ENCODE measurements around the gene SPTBN1. TPM values are rescaled to one million over a fixed set of nuclear protein-coding genes. Genes with fewer than 3 reads are reported as not detected.

The SPTBN1 gene
- total and polyA plus RNA-seq, 8 donors = 28.7 to 475 (median 193) TPM

- H3K27me3 ChIP-seq = no peaks in the 10 kb centered on the region
- H3K9me3 ChIP-seq = no peaks in the 10 kb centered on the region
- peak overlapping the region in 4 of 5 donors; percentile 51 to 77 (median 60) for H3K27ac ChIP-seq
- intact Hi-C loops (cut with DNase I; ENCODE audit: low total_unique reads) = no loop called here
- H3K36me3 ChIP-seq = no peaks in the 10 kb centered on the region
- DNase-seq = peak in 1 of 2 donors; percentile 50
- peaks cover 4 to 83% (median 42%) of the 10 kb centered on the region in 4 donors for H3K4me1 ChIP-seq
- no peak for TF ChIP-seq EP300 (IDR thresholded peaks at IDR 0.05)
- TF ChIP-seq POLR2AphosphoS5 (IDR thresholded peaks at IDR 0.05) = no peak
- no peak for TF ChIP-seq POLR2A (IDR thresholded peaks at IDR 0.05)
- TF ChIP-seq CTCF (IDR thresholded peaks at IDR 0.05) = no peak
- WGBS, 5 donors = 37 to 45% (median 39%) methylated on average over 6 of the region's 6 CpGs
- no peak overlapping the region for H3K4me3 ChIP-seq
Observed at GRCh38 chr2:54470266-54470938, 14.3 kb downstream of the SPTBN1 start.

- Histone ChIP-seq H3K36me3 (no peaks in the 10 kb centered on the region), H3K27me3 (no peaks in the 10 kb centered on the region), H3K4me3 (no peak overlapping the region), H3K9me3 (no peaks in the 10 kb centered on the region), H3K27ac (peak overlapping the region in 4 of 5 donors; percentile 49 to 77 (median 54)), H3K4me1 (peaks cover 4 to 84% (median 46%) of the 10 kb centered on the region in 4 donors)
- 4 to 35% (median 13%) methylated on average over 1 of the region's 1 CpG for WGBS, 5 donors
- no peak for TF ChIP-seq POLR2AphosphoS5 (IDR thresholded peaks at IDR 0.05)
- TF ChIP-seq POLR2A (IDR thresholded peaks at IDR 0.05) = no peak
- no peak for TF ChIP-seq EP300 (IDR thresholded peaks at IDR 0.05)
- no peak for TF ChIP-seq CTCF (IDR thresholded peaks at IDR 0.05)
- peak in 1 of 2 donors; percentile 74 for DNase-seq
- intact Hi-C loops (cut with DNase I; ENCODE audit: low total_unique reads) = no loop called here
Observed at GRCh38 chr2:54471221-54471711, 15.1 kb downstream of the SPTBN1 start.

GRCh38 chr2:54473851-54474250 is 17.7 kb downstream of the SPTBN1 start:
- Histone ChIP-seq H3K4me1 (peaks cover 8 to 97% (median 65%) of the 10 kb centered on the region in 4 donors), H3K36me3 (no peaks in the 10 kb centered on the region), H3K4me3 (no peak overlapping the region), H3K27me3 (no peaks in the 10 kb centered on the region), H3K9me3 (no peaks in the 10 kb centered on the region), H3K27ac (no peak overlapping the region)
- intact Hi-C loops (cut with DNase I; ENCODE audit: low total_unique reads) = no loop called here
- TF ChIP-seq POLR2A (IDR thresholded peaks at IDR 0.05) (no peak), POLR2AphosphoS5 (IDR thresholded peaks at IDR 0.05) (no peak)
- 75 to 97% (median 91%) methylated on average over 1 of the region's 1 CpG for WGBS, 5 donors
- DNase-seq = no peak

GRCh38 chr2:54475285-54475684 is 19.2 kb downstream of the SPTBN1 start:
- WGBS, 5 donors = 65 to 94% (median 83%) methylated on average over 3 of the region's 3 CpGs
- TF ChIP-seq EP300 (IDR thresholded peaks at IDR 0.05) = no peak
- no peak for TF ChIP-seq POLR2AphosphoS5 (IDR thresholded peaks at IDR 0.05)
- TF ChIP-seq CTCF (IDR thresholded peaks at IDR 0.05) = no peak
- TF ChIP-seq POLR2A (IDR thresholded peaks at IDR 0.05) = no peak

GRCh38 chr2:54475919-54476318 is 19.8 kb downstream of the SPTBN1 start:
- Histone ChIP-seq H3K27me3 (no peaks in the 10 kb centered on the region), H3K36me3 (no peaks in the 10 kb centered on the region), H3K27ac (no peak overlapping the region), H3K9me3 (no peaks in the 10 kb centered on the region), H3K4me1 (peaks cover 8 to 97% (median 54%) of the 10 kb centered on the region in 4 donors), H3K4me3 (no peak overlapping the region)
- TF ChIP-seq EP300 (IDR thresholded peaks at IDR 0.05) (no peak), CTCF (IDR thresholded peaks at IDR 0.05) (no peak), POLR2AphosphoS5 (IDR thresholded peaks at IDR 0.05) (no peak), POLR2A (IDR thresholded peaks at IDR 0.05) (no peak)
- 73 to 96% (median 88%) methylated on average over 5 of the region's 5 CpGs for WGBS, 5 donors
- intact Hi-C loops (cut with DNase I; ENCODE audit: low total_unique reads) = no loop called here
- DNase-seq = no peak

More at GRCh38 chr2:54475285-54475684, 19.2 kb downstream of the SPTBN1 start:
- H3K27ac ChIP-seq = no peak overlapping the region
- no peak overlapping the region for H3K4me3 ChIP-seq
- intact Hi-C loops (cut with DNase I; ENCODE audit: low total_unique reads) = no loop called here
- peaks cover 7 to 97% (median 57%) of the 10 kb centered on the region in 4 donors for H3K4me1 ChIP-seq
- no peaks in the 10 kb centered on the region for H3K27me3 ChIP-seq
- no peaks in the 10 kb centered on the region for H3K36me3 ChIP-seq
- no peak for DNase-seq
- no peaks in the 10 kb centered on the region for H3K9me3 ChIP-seq

Measured in stomach (tissue), 9 donors.